WTC11 (cell line): ENCODE results near the gene BLMH. TPM values are rescaled to one million over a fixed set of nuclear protein-coding genes. Genes with fewer than 3 reads are reported as not detected.

Source experiments
- ATAC-seq: fragments of 200-7000 bp; cut with Tn5 transposase; 2 replicates; pipeline ENCODE4 v1.10.0; 2021; ENCODE audit warnings: mild to moderate bottlenecking, moderate library complexity
- CTCF ChIA-PET: fragments of 300-600 bp; sonication (Branson Sonifier 250); formaldehyde crosslinking; loops from one replicate; lab custom pipeline; 2021; ENCODE audit warnings: antibody characterized with exemption; lab: Charles Lee
- POLR2A ChIA-PET: fragments of 350-600 bp; sonication (Branson Sonifier 250); formaldehyde crosslinking; loops from one replicate; lab custom pipeline; 2021; ENCODE audit warnings: antibody characterized with exemption; lab: Charles Lee
- DNase-seq: peaks from one replicate; pipeline ENCODE4 v3.0.0; 2021; ENCODE audit warnings: low spot score
- H3K27ac Mint-ChIP-seq: 2 replicates; pipeline ENCODE4 v1.8.0; 2021; ENCODE audit warnings: mixed read lengths
- H3K27me3 Mint-ChIP-seq: 2 replicates; pipeline ENCODE4 v1.8.0; 2021; ENCODE audit warnings: low read depth, mild to moderate bottlenecking, moderate library complexity, mixed read lengths
- H3K36me3 Mint-ChIP-seq: 2 replicates; pipeline ENCODE4 v1.8.0; 2021; ENCODE audit warnings: mixed read lengths
- H3K4me1 Mint-ChIP-seq: 2 replicates; pipeline ENCODE4 v1.8.0; 2022; ENCODE audit warnings: mixed read lengths
- H3K4me3 Mint-ChIP-seq: 2 replicates; pipeline ENCODE4 v1.8.0; 2021; ENCODE audit warnings: mild to moderate bottlenecking, moderate library complexity, mixed read lengths
- H3K9me3 Mint-ChIP-seq: 2 replicates; pipeline ENCODE4 v1.8.0; 2021; ENCODE audit warnings: mixed read lengths
- ARID4B ChIP-seq: sonication (generic); formaldehyde crosslinking; IDR thresholded peaks from 2 replicates; pipeline ENCODE4 v1.8.0; 2023; ENCODE audit warnings: missing genetic modification reagents, mild to moderate bottlenecking, borderline replicate concordance
- ATF2 ChIP-seq: sonication (generic); formaldehyde crosslinking; IDR thresholded peaks from 2 replicates; pipeline ENCODE4 v1.8.1; 2022; ENCODE audit warnings: low read depth, missing genetic modification reagents, borderline replicate concordance
- E2F5 ChIP-seq: sonication (generic); formaldehyde crosslinking; IDR thresholded peaks from 2 replicates; pipeline ENCODE4 v1.8.1; 2022; ENCODE audit warnings: mild to moderate bottlenecking, moderate library complexity, missing genetic modification reagents
- ERG ChIP-seq: fragments of 250-450 bp; sonication (Bioruptor Pico); IDR thresholded peaks from 2 replicates; pipeline ENCODE4 v1.8.0; 2021; ENCODE audit warnings: mild to moderate bottlenecking
- GABPB1 ChIP-seq: sonication (generic); formaldehyde crosslinking; IDR thresholded peaks from 2 replicates; pipeline ENCODE4 v1.8.1; 2023; ENCODE audit warnings: mild to moderate bottlenecking, missing genetic modification reagents
- GRHL2 ChIP-seq: fragments of 250-450 bp; sonication (Bioruptor Pico); IDR thresholded peaks from 2 replicates; pipeline ENCODE4 v1.8.0; 2022; ENCODE audit warnings: mild to moderate bottlenecking, moderate library complexity; ENCODE audit not compliant: insufficient replicate concordance, severe bottlenecking
- GTF2I ChIP-seq: fragments of 250-450 bp; sonication (Bioruptor Pico); conservative IDR thresholded peaks from 2 replicates; pipeline ENCODE4 v1.4.0; 2021; ENCODE audit warnings: mild to moderate bottlenecking
- HMGA2 ChIP-seq: fragments of 250-450 bp; sonication (Bioruptor Pico); IDR thresholded peaks from 2 replicates; pipeline ENCODE4 v1.4.0; 2021; ENCODE audit warnings: mild to moderate bottlenecking, moderate library complexity
- RELA ChIP-seq: sonication (generic); formaldehyde crosslinking; IDR thresholded peaks from 2 replicates; pipeline ENCODE4 v1.8.1; 2022; ENCODE audit warnings: missing genetic modification reagents, mild to moderate bottlenecking, borderline replicate concordance
- SMAD3 ChIP-seq: sonication (generic); formaldehyde crosslinking; IDR thresholded peaks from 2 replicates; pipeline ENCODE4 v1.8.0; 2022; ENCODE audit warnings: missing genetic modification reagents, mild to moderate bottlenecking, borderline replicate concordance
- STAT6 ChIP-seq: sonication (generic); formaldehyde crosslinking; conservative IDR thresholded peaks from 2 replicates; pipeline ENCODE4 v1.8.1; 2023; ENCODE audit warnings: mild to moderate bottlenecking, low read depth, missing genetic modification reagents, moderate library complexity
- TEAD1 ChIP-seq: sonication (generic); formaldehyde crosslinking; IDR thresholded peaks from 2 replicates; pipeline ENCODE4 v1.8.0; 2022; ENCODE audit warnings: mild to moderate bottlenecking, missing genetic modification reagents
- ZNF138 ChIP-seq: sonication (generic); formaldehyde crosslinking; conservative IDR thresholded peaks from 2 replicates; pipeline ENCODE4 v1.8.1; 2022; ENCODE audit warnings: mild to moderate bottlenecking, moderate library complexity, missing genetic modification reagents
- ZNF317 ChIP-seq: sonication (generic); formaldehyde crosslinking; IDR thresholded peaks from 2 replicates; pipeline ENCODE4 v1.8.1; 2023; ENCODE audit warnings: low read depth, mild to moderate bottlenecking, moderate library complexity, missing genetic modification reagents, borderline replicate concordance
- total RNA-seq: library from RNA; stranded (reverse); gene quantifications from 3 replicates; pipeline ENCODE4 v1.2.3, GENCODE V29; 2021

Gene BLMH
- total RNA-seq, 1 experiment from 2014 or later, result 63.9 TPM

GRCh38 chr17:30224419-30224960 is 67.3 kb downstream of the BLMH start:
- POLR2A ChIA-PET, result no interaction called here
- TF ChIP-seq GRHL2 (CRISPR knock-in tag) (no peak), GABPB1 (peak; percentile 84)
- TF ChIP-seq, all 79 proteins: peak for 1
- 0 out of 2 replicates have a peak overlapping the region, but pooled peaks have one; percentile 9 for H3K27ac Mint-ChIP-seq

GRCh38 chr17:30222721-30223175 is 69.0 kb downstream of the BLMH start:
- ChIA-PET CTCF (interaction anchor here (1.0 kb wide), 3 partner anchors 10 to 129 kb away, joined by 3 to 4 read pairs (median 3); no protein-coding TSS in a partner anchor), POLR2A (no interaction called here)
- Mint-ChIP-seq H3K9me3 (no peaks in the 10 kb centered on the region), H3K4me3 (no peak overlapping the region), H3K4me1 (peaks cover 13% of the 10 kb centered on the region), H3K27me3 (no peaks in the 10 kb centered on the region; the same call in none of the 2 replicates), H3K27ac (no peak overlapping the region), H3K36me3 (no peaks in the 10 kb centered on the region)
- ATAC-seq (peak; percentile 32), DNase-seq (no peak)
- TF ChIP-seq ERG (no peak), RELA (no peak), ATF2 (CRISPR knock-in tag) (no peak)

More at GRCh38 chr17:30224419-30224960, 67.3 kb downstream of the BLMH start:
- H3K9me3 Mint-ChIP-seq, result no peaks in the 10 kb centered on the region
- CTCF ChIA-PET, result interaction anchor here (1.4 to 2.1 kb wide), 4 partner anchors 12 to 120 kb away, joined by 4 to 10 read pairs (median 5); no protein-coding TSS in a partner anchor
- no peak for DNase-seq
- H3K27me3 Mint-ChIP-seq, result peaks cover 2% of the 10 kb centered on the region; the same call in 1 of the 2 replicates
- no peaks in the 10 kb centered on the region for H3K36me3 Mint-ChIP-seq
- no peak overlapping the region for H3K4me3 Mint-ChIP-seq
- peaks cover 13% of the 10 kb centered on the region for H3K4me1 Mint-ChIP-seq
- ATAC-seq, result no peak

GRCh38 chr17:30222251-30222650 is 69.5 kb downstream of the BLMH start:
- Mint-ChIP-seq H3K9me3 (no peaks in the 10 kb centered on the region), H3K4me3 (no peak overlapping the region), H3K27ac (no peak overlapping the region), H3K4me1 (peaks cover 13% of the 10 kb centered on the region), H3K27me3 (no peaks in the 10 kb centered on the region; the same call in none of the 2 replicates), H3K36me3 (no peaks in the 10 kb centered on the region)
- no peak for TF ChIP-seq ARID4B
- ATAC-seq (no peak), DNase-seq (no peak)
- ChIA-PET CTCF (interaction anchor here (1.0 kb wide), 2 partner anchors 10 to 129 kb away, joined by 3 to 4 read pairs; no protein-coding TSS in a partner anchor), POLR2A (no interaction called here)

GRCh38 chr17:30221346-30221745 is 70.4 kb downstream of the BLMH start:
- H3K9me3 Mint-ChIP-seq, result no peaks in the 10 kb centered on the region
- ChIA-PET CTCF (no interaction called here), POLR2A (interaction anchor here (0.7 kb wide), 1 partner anchor 152 kb away, joined by 4 read pairs; no protein-coding TSS in a partner anchor)
- H3K4me3 Mint-ChIP-seq, result no peak overlapping the region
- ATAC-seq (no peak), DNase-seq (no peak)
- peaks cover 13% of the 10 kb centered on the region for H3K4me1 Mint-ChIP-seq
- no peaks in the 10 kb centered on the region; the same call in 1 of the 2 replicates for H3K27me3 Mint-ChIP-seq
- no peak overlapping the region for H3K27ac Mint-ChIP-seq
- no peaks in the 10 kb centered on the region for H3K36me3 Mint-ChIP-seq
- TF ChIP-seq GRHL2 (CRISPR knock-in tag), result no peak
- TF ChIP-seq ZNF317 (CRISPR knock-in tag), result no peak
- no peak for TF ChIP-seq TEAD1
- no peak for TF ChIP-seq ZNF138 (CRISPR knock-in tag)
- TF ChIP-seq SMAD3 (CRISPR knock-in tag), result no peak
- no peak for TF ChIP-seq GTF2I
- TF ChIP-seq STAT6 (CRISPR knock-in tag), result no peak
- TF ChIP-seq E2F5 (CRISPR knock-in tag), result no peak
- TF ChIP-seq HMGA2 (CRISPR knock-in tag), result no peak
